Measurements from ENCODE around the gene BRF1.
"Not testable (repeated sequence)": the region's sequence is repeated elsewhere in the genome, so short reads cannot be mapped to it uniquely, and the experiment has no call there.

Gene BRF1

GRCh38 chr14:105290621-105291346 lies 10.0 kb downstream of the BRF1 start:
- Mint-ChIP-seq H3K9me3 (no peaks in the 10 kb centered on the region), H3K36me3 (ENCODE audit: low read depth) (peaks cover under 1% of the 10 kb centered on the region), H3K27me3 (ENCODE audit: low read depth, poor library complexity) (no peaks in the 10 kb centered on the region), H3K4me3 (no peak overlapping the region), H3K4me1 (peaks cover 29% of the 10 kb centered on the region), H3K27ac (no peak overlapping the region)
- TF ChIP-seq, protein P1, sequence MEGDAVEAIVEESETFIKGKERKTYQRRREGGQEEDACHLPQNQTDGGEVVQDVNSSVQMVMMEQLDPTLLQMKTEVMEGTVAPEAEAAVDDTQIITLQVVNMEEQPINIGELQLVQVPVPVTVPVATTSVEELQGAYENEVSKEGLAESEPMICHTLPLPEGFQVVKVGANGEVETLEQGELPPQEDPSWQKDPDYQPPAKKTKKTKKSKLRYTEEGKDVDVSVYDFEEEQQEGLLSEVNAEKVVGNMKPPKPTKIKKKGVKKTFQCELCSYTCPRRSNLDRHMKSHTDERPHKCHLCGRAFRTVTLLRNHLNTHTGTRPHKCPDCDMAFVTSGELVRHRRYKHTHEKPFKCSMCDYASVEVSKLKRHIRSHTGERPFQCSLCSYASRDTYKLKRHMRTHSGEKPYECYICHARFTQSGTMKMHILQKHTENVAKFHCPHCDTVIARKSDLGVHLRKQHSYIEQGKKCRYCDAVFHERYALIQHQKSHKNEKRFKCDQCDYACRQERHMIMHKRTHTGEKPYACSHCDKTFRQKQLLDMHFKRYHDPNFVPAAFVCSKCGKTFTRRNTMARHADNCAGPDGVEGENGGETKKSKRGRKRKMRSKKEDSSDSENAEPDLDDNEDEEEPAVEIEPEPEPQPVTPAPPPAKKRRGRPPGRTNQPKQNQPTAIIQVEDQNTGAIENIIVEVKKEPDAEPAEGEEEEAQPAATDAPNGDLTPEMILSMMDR (IDR thresholded peaks at IDR 0.05), result no peak
- no peak for DNase-seq

- H3K4me3 Mint-ChIP-seq; H3K36me3 Mint-ChIP-seq (ENCODE audit: low read depth); H3K27me3 Mint-ChIP-seq (ENCODE audit: low read depth, poor library complexity); H3K9me3 Mint-ChIP-seq; DNase-seq; H3K27ac Mint-ChIP-seq: not testable (repeated sequence)
- H3K4me1 Mint-ChIP-seq, result peaks cover 18% of the 10 kb centered on the region
Measured at GRCh38 chr14:105288936-105289335, 11.9 kb downstream of the BRF1 start.

DNA sequence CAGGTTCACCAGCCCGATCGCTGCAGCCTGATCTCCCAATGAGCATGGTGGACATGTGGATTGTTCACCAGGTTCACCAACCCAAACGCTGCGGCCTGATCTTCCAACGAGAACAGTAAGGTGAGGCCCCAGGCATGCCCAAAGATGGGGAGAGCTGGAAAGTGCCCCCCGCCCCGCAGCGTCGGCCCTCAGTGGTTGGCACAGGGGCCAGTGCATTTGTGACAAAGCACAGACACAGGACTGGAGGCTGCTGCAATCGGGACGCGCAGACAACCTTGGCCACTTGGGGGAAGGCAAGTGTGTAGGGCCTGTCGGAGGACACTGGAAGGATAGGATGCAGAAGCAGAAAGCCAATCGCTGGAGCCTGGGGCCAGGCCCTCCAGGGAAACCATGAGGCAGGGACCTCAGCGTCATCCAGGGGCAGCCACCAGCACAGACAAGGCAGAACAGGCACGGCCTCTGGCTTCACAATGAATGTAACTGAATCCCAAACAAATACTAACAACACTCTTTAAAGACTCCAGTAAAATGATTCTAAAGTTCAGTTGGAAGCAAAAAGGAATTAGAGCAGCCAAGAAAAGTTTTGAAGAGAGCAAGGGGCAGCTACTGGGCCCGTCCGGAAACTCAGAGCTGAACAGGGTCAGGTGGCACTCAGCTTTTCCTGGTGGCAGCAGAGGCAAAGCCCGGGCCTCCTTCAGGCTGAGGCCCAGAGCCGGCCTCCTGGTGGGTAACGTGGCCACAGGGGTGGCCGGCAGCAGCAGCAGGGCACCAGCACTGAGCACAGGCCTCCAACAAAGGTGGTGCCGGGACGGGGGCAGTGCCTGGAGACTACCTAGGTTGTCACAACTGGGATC lies 13.3 kb downstream of the BRF1 start:
- Mint-ChIP-seq H3K4me1 (peaks cover 29% of the 10 kb centered on the region), H3K27ac (peak overlapping the region; percentile 95), H3K36me3 (ENCODE audit: low read depth) (peaks cover 7% of the 10 kb centered on the region), H3K4me3 (no peak overlapping the region), H3K9me3 (no peaks in the 10 kb centered on the region), H3K27me3 (ENCODE audit: low read depth, poor library complexity) (no peaks in the 10 kb centered on the region)
- DNase-seq, result no peak
- TF ChIP-seq, protein P1 (IDR thresholded peaks at IDR 0.05), result no peak

DNA sequence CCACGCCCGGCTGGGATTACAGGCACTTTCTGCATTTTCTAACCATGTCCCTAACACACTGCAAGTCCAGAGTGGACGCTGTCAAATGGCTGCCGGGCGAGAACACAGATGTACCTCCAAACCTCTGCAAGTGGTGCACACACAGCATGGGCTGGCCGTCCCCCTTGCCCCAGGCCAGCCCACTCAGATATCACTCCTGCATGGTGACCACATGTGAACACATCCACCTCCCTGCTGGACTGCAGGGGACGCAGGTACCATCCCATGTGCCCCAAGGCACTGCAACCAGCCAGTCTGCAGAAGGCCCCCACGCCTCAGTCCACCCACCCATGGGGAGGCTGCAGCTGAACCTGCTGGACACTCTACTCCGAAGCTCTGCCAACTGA lies 14.0 kb downstream of the BRF1 start:
- Mint-ChIP-seq H3K9me3 (no peaks in the 10 kb centered on the region), H3K4me1 (peaks cover 36% of the 10 kb centered on the region), H3K27ac (no peak overlapping the region), H3K4me3 (no peak overlapping the region), H3K36me3 (ENCODE audit: low read depth) (peaks cover 7% of the 10 kb centered on the region), H3K27me3 (ENCODE audit: low read depth, poor library complexity) (no peaks in the 10 kb centered on the region)
- TF ChIP-seq, protein P1 (IDR thresholded peaks at IDR 0.05), result no peak
- DNase-seq, result no peak

GRCh38 chr14:105285174-105285573 lies 15.6 kb downstream of the BRF1 start:
- Mint-ChIP-seq H3K27ac (no peak overlapping the region), H3K9me3 (no peaks in the 10 kb centered on the region), H3K36me3 (ENCODE audit: low read depth) (peaks cover 7% of the 10 kb centered on the region), H3K4me1 (peaks cover 29% of the 10 kb centered on the region), H3K4me3 (no peak overlapping the region), H3K27me3 (ENCODE audit: low read depth, poor library complexity) (no peaks in the 10 kb centered on the region)
- DNase-seq, result no peak
- TF ChIP-seq, protein P1 (IDR thresholded peaks at IDR 0.05), result no peak

DNA sequence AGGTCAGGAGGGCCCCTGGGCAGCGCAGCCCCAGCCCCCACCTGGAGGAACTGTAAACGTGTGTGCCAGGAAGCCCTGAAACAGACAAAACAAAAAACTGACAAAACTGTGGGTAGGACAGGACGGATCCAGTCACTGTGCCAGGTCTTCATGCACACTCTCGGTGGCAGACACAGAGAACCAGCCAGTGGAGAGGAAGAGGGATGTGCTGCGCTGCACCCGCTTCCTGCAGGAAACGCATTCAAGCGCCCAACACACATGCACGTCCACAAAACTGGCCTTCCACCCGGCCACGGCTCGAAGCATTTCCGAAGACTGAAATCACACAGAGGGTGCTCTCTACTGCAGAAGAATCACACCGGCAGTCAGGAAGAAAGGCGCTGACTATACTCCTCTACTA lies 16.9 kb downstream of the BRF1 start:
- Mint-ChIP-seq H3K4me1 (peaks cover 29% of the 10 kb centered on the region), H3K27me3 (ENCODE audit: low read depth, poor library complexity) (no peaks in the 10 kb centered on the region), H3K9me3 (no peaks in the 10 kb centered on the region), H3K27ac (no peak overlapping the region), H3K4me3 (no peak overlapping the region), H3K36me3 (ENCODE audit: low read depth) (peaks cover 7% of the 10 kb centered on the region)
- DNase-seq, result no peak
- TF ChIP-seq, protein P1 (IDR thresholded peaks at IDR 0.05), result no peak

All from nephron progenitor cell (in vitro differentiated cells).